Gastroesophageal sphincter (tissue), 4 donors: ENCODE measurements around the gene GRM3. TPM values are rescaled to one million over a fixed set of nuclear protein-coding genes. Genes with fewer than 3 reads are reported as not detected.

Experiments
- ATAC-seq: fragments of 150-250 bp; one replicate; pipeline ENCODE4 v1.9.1; 2016; ENCODE audit warnings: mild to moderate bottlenecking, moderate library complexity
- H3K27ac ChIP-seq, 4 donors: fragments of 200-600 bp; sonication (generic) in 3 of 4; 1 replicate in 3 of 4; 2 replicates in 1 of 4; pipeline ENCODE4 v1.5.1; 2016 to 2019
- H3K27me3 ChIP-seq: fragments of 200-600 bp; sonication (generic); one replicate; pipeline ENCODE4 v1.5.1; 2019
- H3K36me3 ChIP-seq, 2 donors: fragments of 200-600 bp; sonication (generic); one replicate each; pipeline ENCODE4 v1.5.1; 2019; ENCODE audit warnings: control low read depth in 1 of 2
- H3K4me1 ChIP-seq, 3 donors: fragments of 200-600 bp; sonication (generic); 1 replicate in 2 of 3; 2 replicates in 1 of 3; pipeline ENCODE4 v1.5.1; 2016 to 2019; ENCODE audit warnings: control low read depth in 2 of 3
- H3K4me3 ChIP-seq, 2 donors: fragments of 200-600 bp; sonication (generic); one replicate each; pipeline ENCODE4 v1.5.1; 2019; ENCODE audit warnings: mild to moderate bottlenecking in 1 of 2, moderate library complexity in 1 of 2
- H3K9me3 ChIP-seq, 3 donors: fragments of 200-600 bp; sonication (generic); one replicate each; pipeline ENCODE4 v1.5.1; 2017 to 2019; ENCODE audit warnings: control low read depth in 2 of 3
- EP300 ChIP-seq: sonication (generic); formaldehyde crosslinking; IDR thresholded peaks from one replicate; pipeline ENCODE4 v1.6.1; 2017; ENCODE audit warnings: antibody characterized with exemption, mild to moderate bottlenecking
- POLR2A ChIP-seq, 2 donors: fragments of 450-650 bp; IDR thresholded peaks; one replicate each; pipeline ENCODE4 v1.6.1; 2017; ENCODE audit warnings: antibody characterized with exemption in 2 of 2, mild to moderate bottlenecking in 2 of 2, moderate library complexity in 1 of 2
- POLR2AphosphoS5 ChIP-seq: sonication (generic); formaldehyde crosslinking; IDR thresholded peaks from one replicate; pipeline ENCODE4 v1.6.1; 2017; ENCODE audit warnings: antibody characterized with exemption
- WGBS, 2 donors: methylation state at CpG; one replicate each; pipeline ENCODE4 v1.1.5; 2018; ENCODE audit warnings: low coverage in 1 of 2; 5-methylcytosine and 5-hydroxymethylcytosine counted together
- total RNA-seq, 4 donors: library from RNA; depleted of rRNA; stranded (reverse); fragments of >200 nt; gene quantifications; one replicate each; pipeline ENCODE4 v1.1.0, GENCODE V29; 2016
- TF ChIP-seq, protein P1 (sequence below), 4 experiments: fragments of 200-600 bp in 2 of 4; fragments of 450-650 bp in 2 of 4; sonication (generic) in 1 of 4; IDR thresholded peaks; one replicate each; pipeline ENCODE4 v1.5.1; 2017 to 2019; ENCODE audit warnings: antibody characterized with exemption in 4 of 4, mild to moderate bottlenecking in 2 of 4, moderate library complexity in 2 of 4

Gene GRM3
- total RNA-seq, 4 donors from 2014 or later: not detected

DNA sequence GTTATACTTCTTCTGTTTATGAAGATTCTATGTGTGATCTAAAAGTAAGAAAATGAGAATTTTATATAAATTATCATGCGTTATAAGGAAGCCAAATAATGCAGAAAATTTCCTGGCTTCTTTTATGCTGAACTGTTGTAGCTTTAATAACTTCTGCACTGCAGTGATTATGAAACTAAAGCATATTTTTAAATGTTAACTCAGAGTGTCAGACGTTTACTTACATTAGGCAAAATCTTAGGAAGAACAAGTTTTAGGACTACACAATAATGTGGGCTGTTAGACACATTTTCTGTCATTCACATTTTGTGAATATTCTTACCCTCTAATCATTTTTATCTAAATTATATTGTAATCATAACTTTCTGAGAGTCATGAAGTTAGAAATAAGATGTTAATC, 22.0 kb downstream of the GRM3 start:
- no peaks in the 10 kb centered on the region for H3K4me1 ChIP-seq
- no peaks in the 10 kb centered on the region for H3K9me3 ChIP-seq
- no peaks in the 10 kb centered on the region for H3K36me3 ChIP-seq
- no peak for ATAC-seq
- no peak for TF ChIP-seq POLR2A (IDR thresholded peaks at IDR 0.05)
- TF ChIP-seq EP300: no peak
- TF ChIP-seq, protein P1, sequence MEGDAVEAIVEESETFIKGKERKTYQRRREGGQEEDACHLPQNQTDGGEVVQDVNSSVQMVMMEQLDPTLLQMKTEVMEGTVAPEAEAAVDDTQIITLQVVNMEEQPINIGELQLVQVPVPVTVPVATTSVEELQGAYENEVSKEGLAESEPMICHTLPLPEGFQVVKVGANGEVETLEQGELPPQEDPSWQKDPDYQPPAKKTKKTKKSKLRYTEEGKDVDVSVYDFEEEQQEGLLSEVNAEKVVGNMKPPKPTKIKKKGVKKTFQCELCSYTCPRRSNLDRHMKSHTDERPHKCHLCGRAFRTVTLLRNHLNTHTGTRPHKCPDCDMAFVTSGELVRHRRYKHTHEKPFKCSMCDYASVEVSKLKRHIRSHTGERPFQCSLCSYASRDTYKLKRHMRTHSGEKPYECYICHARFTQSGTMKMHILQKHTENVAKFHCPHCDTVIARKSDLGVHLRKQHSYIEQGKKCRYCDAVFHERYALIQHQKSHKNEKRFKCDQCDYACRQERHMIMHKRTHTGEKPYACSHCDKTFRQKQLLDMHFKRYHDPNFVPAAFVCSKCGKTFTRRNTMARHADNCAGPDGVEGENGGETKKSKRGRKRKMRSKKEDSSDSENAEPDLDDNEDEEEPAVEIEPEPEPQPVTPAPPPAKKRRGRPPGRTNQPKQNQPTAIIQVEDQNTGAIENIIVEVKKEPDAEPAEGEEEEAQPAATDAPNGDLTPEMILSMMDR (IDR thresholded peaks at IDR 0.05): no peak
- no peak for TF ChIP-seq POLR2AphosphoS5
- WGBS, 2 donors: 21 to 23% methylated on average over 2 of the region's 2 CpGs
- no peaks in the 10 kb centered on the region for H3K27me3 ChIP-seq
- H3K4me3 ChIP-seq: no peak overlapping the region
- no peak overlapping the region for H3K27ac ChIP-seq

DNA sequence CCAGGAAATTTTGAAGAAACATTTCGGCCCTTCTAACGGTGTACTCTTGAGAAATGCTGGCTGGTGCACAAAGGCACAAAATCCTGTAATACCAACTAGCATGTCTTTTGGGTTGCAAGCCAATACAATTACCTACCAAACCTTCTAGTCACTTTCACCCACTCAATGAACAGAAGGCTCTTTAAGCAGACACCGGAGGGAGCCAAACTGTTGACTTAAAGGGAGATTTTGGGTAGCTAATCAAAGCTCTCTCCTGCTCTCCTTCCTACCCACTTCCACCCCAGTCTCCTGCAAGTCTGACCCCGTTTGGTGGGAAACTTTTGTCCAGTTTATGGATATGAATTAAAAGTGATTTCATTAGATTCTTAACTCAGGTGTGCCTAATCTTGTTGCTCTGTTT, 24.0 kb downstream of the GRM3 start:
- TF ChIP-seq POLR2A (IDR thresholded peaks at IDR 0.05) (no peak), EP300 (no peak), POLR2AphosphoS5 (no peak)
- TF ChIP-seq, protein P1 (IDR thresholded peaks at IDR 0.05): no peak
- Histone ChIP-seq H3K4me1 (no peaks in the 10 kb centered on the region), H3K27ac (no peak overlapping the region), H3K27me3 (no peaks in the 10 kb centered on the region), H3K9me3 (no peaks in the 10 kb centered on the region), H3K4me3 (no peak overlapping the region), H3K36me3 (no peaks in the 10 kb centered on the region)
- ATAC-seq: no peak
- WGBS, 2 donors: 18 to 28% methylated on average over 2 to 4 of the region's 4 CpGs

DNA sequence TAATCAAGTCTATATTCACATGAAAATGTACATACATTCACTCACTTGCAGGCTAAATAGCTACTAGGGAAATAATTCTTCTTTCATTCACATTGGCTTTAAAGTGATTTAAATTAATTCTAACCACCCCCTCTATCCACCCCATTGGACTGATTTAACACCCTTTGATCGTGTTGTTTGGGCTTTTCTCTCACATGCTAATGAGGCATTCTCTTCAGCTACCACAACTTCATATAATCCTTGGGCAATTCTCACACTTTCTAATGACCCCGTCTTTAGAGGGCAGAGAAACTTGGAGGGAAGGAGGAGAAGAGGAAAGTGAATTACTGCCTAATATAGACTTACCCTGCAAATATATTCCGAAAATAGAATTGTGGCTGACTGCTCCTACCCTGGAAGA, 24.6 kb downstream of the GRM3 start:
- TF ChIP-seq POLR2A (IDR thresholded peaks at IDR 0.05) (no peak), POLR2AphosphoS5 (no peak), EP300 (no peak)
- TF ChIP-seq, protein P1 (IDR thresholded peaks at IDR 0.05): no peak
- WGBS, 2 donors: 20 to 38% methylated on average over 2 to 3 of the region's 3 CpGs
- ATAC-seq: no peak
- Histone ChIP-seq H3K9me3 (no peaks in the 10 kb centered on the region), H3K4me1 (no peaks in the 10 kb centered on the region), H3K27ac (no peak overlapping the region), H3K27me3 (no peaks in the 10 kb centered on the region), H3K36me3 (no peaks in the 10 kb centered on the region), H3K4me3 (no peak overlapping the region)

DNA sequence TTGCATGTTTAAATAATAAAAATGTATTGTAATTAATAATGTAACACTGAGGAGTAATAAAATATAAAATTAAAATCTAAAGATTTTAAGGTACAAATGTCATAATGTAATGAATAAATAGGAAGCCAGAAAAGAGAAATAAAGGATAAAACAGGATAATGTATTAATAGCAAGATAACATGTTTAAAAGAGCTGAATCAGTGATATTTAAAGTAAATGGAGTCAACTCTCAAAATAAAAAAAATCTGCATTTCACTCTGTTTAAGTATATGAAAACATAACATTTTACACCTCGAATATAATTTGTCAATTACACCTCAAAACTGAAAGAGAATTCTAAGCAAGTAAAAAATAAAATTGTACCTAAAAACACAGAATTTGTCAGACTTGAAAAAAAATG, 44.1 kb downstream of the GRM3 start:
- Histone ChIP-seq H3K27ac (no peak overlapping the region), H3K36me3 (no peaks in the 10 kb centered on the region), H3K4me1 (no peaks in the 10 kb centered on the region), H3K4me3 (no peak overlapping the region), H3K27me3 (no peaks in the 10 kb centered on the region), H3K9me3 (no peaks in the 10 kb centered on the region)
- TF ChIP-seq, protein P1 (IDR thresholded peaks at IDR 0.05): no peak
- no peak for TF ChIP-seq POLR2AphosphoS5
- no peak for TF ChIP-seq POLR2A (IDR thresholded peaks at IDR 0.05)
- TF ChIP-seq EP300: no peak
- no peak for ATAC-seq
- WGBS, 2 donors: 73 to 89% methylated on average over 1 of the region's 1 CpG

DNA sequence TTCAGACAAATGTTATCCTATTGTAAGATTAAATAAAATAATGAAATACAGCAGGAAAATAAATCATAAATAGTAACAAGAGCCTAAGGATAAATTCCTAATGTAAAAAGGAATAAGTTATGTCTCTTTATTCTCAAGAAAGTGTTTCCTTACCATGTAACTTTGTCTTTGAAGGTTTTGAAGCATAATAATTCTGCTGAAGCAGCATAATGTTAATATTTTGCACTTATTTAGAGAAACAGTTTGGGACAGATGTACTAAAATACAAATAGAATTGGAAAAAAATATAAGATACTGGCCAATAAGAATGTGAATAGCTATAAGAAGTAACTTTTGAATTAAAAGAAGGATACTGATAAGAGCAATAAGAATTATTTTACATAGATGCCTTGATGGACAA, 45.7 kb downstream of the GRM3 start:
- H3K9me3 ChIP-seq: no peaks in the 10 kb centered on the region
- no peak overlapping the region for H3K27ac ChIP-seq
- TF ChIP-seq, protein P1 (IDR thresholded peaks at IDR 0.05): no peak
- TF ChIP-seq EP300 (no peak), POLR2A (IDR thresholded peaks at IDR 0.05) (no peak), POLR2AphosphoS5 (no peak)

More for the DNA sequence above, 45.7 kb downstream of the GRM3 start:
- Histone ChIP-seq H3K4me3 (no peak overlapping the region), H3K36me3 (no peaks in the 10 kb centered on the region), H3K4me1 (no peaks in the 10 kb centered on the region), H3K27me3 (no peaks in the 10 kb centered on the region)
- no peak for ATAC-seq
